ENCODE measurements around the gene ASB7. TPM values are rescaled to one million over a fixed set of nuclear protein-coding genes. Genes with fewer than 3 reads are reported as not detected.

The ASB7 gene
- total RNA-seq, 4 donors from 2014 or later = 5.1 to 10.3 (median 6.3) TPM

DNA sequence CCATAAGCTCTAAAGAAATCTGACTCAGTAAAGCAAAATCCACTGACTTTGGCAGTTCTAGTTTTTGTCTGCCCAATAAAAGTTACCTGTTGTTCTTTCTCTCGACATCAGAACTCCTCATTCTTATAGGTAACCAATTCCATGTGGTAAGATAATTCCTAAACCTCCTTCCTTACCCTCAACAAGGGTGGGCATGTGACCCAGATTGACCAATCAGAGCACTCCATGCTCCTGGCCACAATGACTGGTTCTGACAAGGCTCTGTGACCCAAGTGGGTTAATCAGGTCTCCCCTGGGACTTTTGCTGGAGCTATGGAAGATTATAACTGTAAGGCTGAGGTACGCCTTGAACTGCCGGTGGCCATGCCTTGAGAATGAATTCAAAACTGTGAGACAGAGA, 32.1 kb upstream of the ASB7 start:
- DNase-seq (no peak), ATAC-seq (no peak)
- no peak overlapping the region for H3K27ac ChIP-seq
- TF ChIP-seq, protein P1, sequence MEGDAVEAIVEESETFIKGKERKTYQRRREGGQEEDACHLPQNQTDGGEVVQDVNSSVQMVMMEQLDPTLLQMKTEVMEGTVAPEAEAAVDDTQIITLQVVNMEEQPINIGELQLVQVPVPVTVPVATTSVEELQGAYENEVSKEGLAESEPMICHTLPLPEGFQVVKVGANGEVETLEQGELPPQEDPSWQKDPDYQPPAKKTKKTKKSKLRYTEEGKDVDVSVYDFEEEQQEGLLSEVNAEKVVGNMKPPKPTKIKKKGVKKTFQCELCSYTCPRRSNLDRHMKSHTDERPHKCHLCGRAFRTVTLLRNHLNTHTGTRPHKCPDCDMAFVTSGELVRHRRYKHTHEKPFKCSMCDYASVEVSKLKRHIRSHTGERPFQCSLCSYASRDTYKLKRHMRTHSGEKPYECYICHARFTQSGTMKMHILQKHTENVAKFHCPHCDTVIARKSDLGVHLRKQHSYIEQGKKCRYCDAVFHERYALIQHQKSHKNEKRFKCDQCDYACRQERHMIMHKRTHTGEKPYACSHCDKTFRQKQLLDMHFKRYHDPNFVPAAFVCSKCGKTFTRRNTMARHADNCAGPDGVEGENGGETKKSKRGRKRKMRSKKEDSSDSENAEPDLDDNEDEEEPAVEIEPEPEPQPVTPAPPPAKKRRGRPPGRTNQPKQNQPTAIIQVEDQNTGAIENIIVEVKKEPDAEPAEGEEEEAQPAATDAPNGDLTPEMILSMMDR (IDR thresholded peaks at IDR 0.05 in 4 of 5, conservative IDR thresholded peaks at IDR 0.05 in 1 of 5) = no peak
- TF ChIP-seq POLR2A (IDR thresholded peaks at IDR 0.05) = no peak
- H3K4me1 ChIP-seq = peaks cover 0 to 9% of the 10 kb centered on the region in 2 donors
- peaks cover 0 to 6% of the 10 kb centered on the region in 2 donors for H3K36me3 ChIP-seq
- in situ Hi-C loops (cut with MboI; ENCODE audit: low sequenced_read_pairs in 4 of 4) (loop anchor here (5.0 to 25.0 kb wide), 4 partner anchors 133 to 658 kb away; no protein-coding TSS in a partner anchor), intact Hi-C loops (cut with DNase I; ENCODE audit: low total_unique reads) (loop anchor here (5.0 to 10.0 kb wide), 2 partner anchors 138 to 645 kb away; no protein-coding TSS in a partner anchor)
- H3K9me3 ChIP-seq = no peaks in the 10 kb centered on the region
- H3K27me3 ChIP-seq = no peaks in the 10 kb centered on the region
- H3K4me3 ChIP-seq = no peak overlapping the region

DNA sequence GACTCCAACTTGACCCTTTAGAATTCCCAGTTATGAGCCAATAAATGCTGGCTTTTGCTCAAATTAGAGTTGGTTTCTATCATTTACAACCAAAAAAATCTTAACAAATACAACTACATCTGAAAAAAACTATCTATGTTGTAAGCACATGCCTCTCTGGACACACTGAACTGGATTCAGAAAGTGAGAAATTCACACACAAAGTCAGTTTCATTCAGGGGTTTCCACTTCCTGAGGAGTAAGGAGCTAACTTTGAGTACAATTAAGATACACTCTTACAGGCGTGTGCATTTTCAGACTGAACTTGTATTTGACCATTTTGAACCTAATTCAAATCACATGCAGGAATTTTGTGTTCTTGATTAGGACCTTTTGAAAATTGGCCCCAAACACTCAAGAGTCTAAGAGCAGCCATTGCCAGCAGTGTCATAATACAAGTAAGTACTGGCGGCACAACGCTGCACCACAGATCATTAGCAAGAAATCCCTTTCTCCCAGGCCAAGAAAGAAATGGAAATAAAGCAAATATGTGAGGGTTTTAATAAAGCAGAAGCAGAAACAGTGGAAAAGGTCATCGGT, 31.6 kb upstream of the ASB7 start:
- Histone ChIP-seq H3K27me3 (no peaks in the 10 kb centered on the region), H3K4me3 (no peak overlapping the region), H3K9me3 (no peaks in the 10 kb centered on the region), H3K4me1 (peaks cover 0 to 9% of the 10 kb centered on the region in 2 donors), H3K27ac (no peak overlapping the region), H3K36me3 (peaks cover 0 to 6% of the 10 kb centered on the region in 2 donors)
- TF ChIP-seq, protein P1 (IDR thresholded peaks at IDR 0.05 in 4 of 5, conservative IDR thresholded peaks at IDR 0.05 in 1 of 5) = no peak
- TF ChIP-seq POLR2A (IDR thresholded peaks at IDR 0.05) = no peak
- intact Hi-C loops (cut with DNase I; ENCODE audit: low total_unique reads) (loop anchor here (5.0 to 10.0 kb wide), 2 partner anchors 139 to 646 kb away; no protein-coding TSS in a partner anchor), in situ Hi-C loops (cut with MboI; ENCODE audit: low sequenced_read_pairs in 4 of 4) (loop anchor here (5.0 to 25.0 kb wide), 4 partner anchors 134 to 659 kb away; no protein-coding TSS in a partner anchor)
- no peak for DNase-seq
- no peak for ATAC-seq

DNA sequence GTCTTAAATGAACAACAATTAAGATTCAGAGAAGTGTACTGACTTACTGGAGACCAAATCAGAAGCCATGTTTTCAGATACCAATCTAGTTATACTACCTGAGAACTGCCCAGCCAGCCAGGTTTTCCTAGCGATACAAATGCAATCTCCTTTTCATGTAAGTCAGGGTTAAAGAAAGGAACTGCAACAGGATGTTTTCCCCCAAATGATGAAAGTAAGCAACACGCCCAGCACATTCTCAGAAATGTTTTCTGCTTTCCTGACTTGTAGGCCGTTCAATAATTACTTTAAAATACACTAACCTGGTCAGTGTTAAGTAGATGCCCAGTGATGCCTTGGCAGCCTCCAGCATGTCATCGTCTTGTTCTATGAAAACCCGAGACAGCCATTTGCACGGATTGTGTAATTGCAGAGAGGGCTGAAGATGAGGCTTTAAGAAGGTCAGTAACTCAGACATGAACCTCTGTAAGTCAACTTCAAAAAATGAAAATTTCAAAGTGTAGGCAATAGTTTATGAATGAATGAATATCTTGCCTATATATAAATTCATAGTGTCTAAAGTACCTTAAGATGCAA, 30.7 kb upstream of the ASB7 start:
- intact Hi-C loops (cut with DNase I; ENCODE audit: low total_unique reads) = loop anchor here (1.0 to 10.0 kb wide), 3 partner anchors 139 to 647 kb away; no protein-coding TSS in a partner anchor

DNA sequence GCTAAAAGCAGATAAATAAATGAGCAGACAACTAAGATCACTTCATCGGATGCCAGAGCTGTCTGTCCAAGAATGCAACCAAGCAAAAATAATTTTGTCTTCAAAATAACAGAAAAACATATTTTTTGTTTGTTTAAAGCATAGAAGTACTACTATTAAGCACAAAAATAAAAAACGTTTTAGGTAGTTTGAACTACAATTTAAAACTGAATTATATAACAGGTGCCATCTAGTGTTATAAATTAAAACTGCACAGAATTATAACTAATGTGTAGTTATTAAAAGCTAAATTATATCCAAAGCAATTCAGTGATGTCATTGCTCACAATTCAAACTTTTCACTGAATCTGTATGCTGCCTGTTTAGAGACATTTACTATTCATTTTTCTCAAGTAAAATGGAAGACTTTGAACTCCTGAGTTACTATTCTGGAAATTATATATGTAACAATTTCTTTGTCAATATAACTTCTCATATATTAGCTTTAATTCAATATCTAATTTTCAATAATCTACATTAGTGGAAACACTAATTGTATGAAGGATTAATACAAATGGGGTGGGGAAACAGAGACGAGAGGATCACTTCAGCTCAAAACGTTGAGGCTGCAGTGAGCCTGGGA, 29.9 kb upstream of the ASB7 start:
- Histone ChIP-seq H3K4me1 (peaks cover 0 to 9% of the 10 kb centered on the region in 2 donors), H3K4me3 (no peak overlapping the region)
- ATAC-seq = peak in 1 of 2 donors; percentile 36

More for the DNA sequence above, 30.7 kb upstream of the ASB7 start:
- H3K4me3 ChIP-seq = no peak overlapping the region
- no peak for ATAC-seq
- H3K27ac ChIP-seq = no peak overlapping the region
- H3K27me3 ChIP-seq = no peaks in the 10 kb centered on the region
- peaks cover 0 to 6% of the 10 kb centered on the region in 2 donors for H3K36me3 ChIP-seq
- DNase-seq = no peak
- H3K4me1 ChIP-seq = peaks cover 0 to 9% of the 10 kb centered on the region in 2 donors
- in situ Hi-C loops (cut with MboI; ENCODE audit: low sequenced_read_pairs in 4 of 4) = loop anchor here (5.0 to 25.0 kb wide), 4 partner anchors 134 to 659 kb away; no protein-coding TSS in a partner anchor
- H3K9me3 ChIP-seq = no peaks in the 10 kb centered on the region
- TF ChIP-seq POLR2A (IDR thresholded peaks at IDR 0.05) = no peak
- TF ChIP-seq, protein P1 (IDR thresholded peaks at IDR 0.05 in 4 of 5, conservative IDR thresholded peaks at IDR 0.05 in 1 of 5) = no peak

More for the DNA sequence above, 29.9 kb upstream of the ASB7 start:
- in situ Hi-C loops (cut with MboI; ENCODE audit: low sequenced_read_pairs in 4 of 4) (loop anchor here (5.0 to 25.0 kb wide), 4 partner anchors 135 to 660 kb away; no protein-coding TSS in a partner anchor), intact Hi-C loops (cut with DNase I; ENCODE audit: low total_unique reads) (loop anchor here (1.0 to 10.0 kb wide), 3 partner anchors 140 to 648 kb away; no protein-coding TSS in a partner anchor)
- no peaks in the 10 kb centered on the region for H3K27me3 ChIP-seq
- no peak for TF ChIP-seq POLR2A (IDR thresholded peaks at IDR 0.05)
- TF ChIP-seq, protein P1 (IDR thresholded peaks at IDR 0.05 in 4 of 5, conservative IDR thresholded peaks at IDR 0.05 in 1 of 5) = peak; percentile 51 to 69 (median 61)
- peaks cover 0 to 6% of the 10 kb centered on the region in 2 donors for H3K36me3 ChIP-seq
- H3K27ac ChIP-seq = no peak overlapping the region
- H3K9me3 ChIP-seq = no peaks in the 10 kb centered on the region
- DNase-seq = no peak

All from gastrocnemius medialis (tissue), 4 donors.